GM19438 (cell line): Measurements from ENCODE around the gene TNNT2.

ENCODE experiments used
- ATAC-seq: cut with Tn5 transposase; IDR thresholded peaks from one replicate; pipeline ENCODE4 v1.9.1; 2021; ENCODE audit warnings: low read depth; ENCODE audit not compliant: unreplicated experiment

The TNNT2 gene

GRCh38 chr1:201320168-201320788 lies 57.2 kb downstream of the TNNT2 start:
- ATAC-seq = no peak

GRCh38 chr1:201319631-201320030 lies 57.8 kb downstream of the TNNT2 start:
- ATAC-seq = no peak

- no peak for ATAC-seq
Observed at GRCh38 chr1:201318504-201319340, 58.8 kb downstream of the TNNT2 start.

- no peak for ATAC-seq
Observed at GRCh38 chr1:201317551-201317950, 59.9 kb downstream of the TNNT2 start.

GRCh38 chr1:201316556-201316955 lies 60.9 kb downstream of the TNNT2 start:
- ATAC-seq = no peak

GRCh38 chr1:201313086-201313485 lies 64.4 kb downstream of the TNNT2 start:
- no peak for ATAC-seq

GRCh38 chr1:201312298-201312697 lies 65.2 kb downstream of the TNNT2 start:
- no peak for ATAC-seq

- no peak for ATAC-seq
Observed at GRCh38 chr1:201311356-201312011, 66.0 kb downstream of the TNNT2 start.

- ATAC-seq = no peak
Observed at GRCh38 chr1:201310986-201311355, 66.5 kb downstream of the TNNT2 start.

- ATAC-seq = no peak
Observed at GRCh38 chr1:201310251-201310985, 67.1 kb downstream of the TNNT2 start.

GRCh38 chr1:201309416-201309815 lies 68.1 kb downstream of the TNNT2 start:
- ATAC-seq = no peak
